EL (cell line): ENCODE results near the gene SMIM38.

Experiments used
- DNase-seq: peaks from one replicate; pipeline ENCODE4 v3.0.0-alpha.2; 2016

SMIM38 gene

DNA sequence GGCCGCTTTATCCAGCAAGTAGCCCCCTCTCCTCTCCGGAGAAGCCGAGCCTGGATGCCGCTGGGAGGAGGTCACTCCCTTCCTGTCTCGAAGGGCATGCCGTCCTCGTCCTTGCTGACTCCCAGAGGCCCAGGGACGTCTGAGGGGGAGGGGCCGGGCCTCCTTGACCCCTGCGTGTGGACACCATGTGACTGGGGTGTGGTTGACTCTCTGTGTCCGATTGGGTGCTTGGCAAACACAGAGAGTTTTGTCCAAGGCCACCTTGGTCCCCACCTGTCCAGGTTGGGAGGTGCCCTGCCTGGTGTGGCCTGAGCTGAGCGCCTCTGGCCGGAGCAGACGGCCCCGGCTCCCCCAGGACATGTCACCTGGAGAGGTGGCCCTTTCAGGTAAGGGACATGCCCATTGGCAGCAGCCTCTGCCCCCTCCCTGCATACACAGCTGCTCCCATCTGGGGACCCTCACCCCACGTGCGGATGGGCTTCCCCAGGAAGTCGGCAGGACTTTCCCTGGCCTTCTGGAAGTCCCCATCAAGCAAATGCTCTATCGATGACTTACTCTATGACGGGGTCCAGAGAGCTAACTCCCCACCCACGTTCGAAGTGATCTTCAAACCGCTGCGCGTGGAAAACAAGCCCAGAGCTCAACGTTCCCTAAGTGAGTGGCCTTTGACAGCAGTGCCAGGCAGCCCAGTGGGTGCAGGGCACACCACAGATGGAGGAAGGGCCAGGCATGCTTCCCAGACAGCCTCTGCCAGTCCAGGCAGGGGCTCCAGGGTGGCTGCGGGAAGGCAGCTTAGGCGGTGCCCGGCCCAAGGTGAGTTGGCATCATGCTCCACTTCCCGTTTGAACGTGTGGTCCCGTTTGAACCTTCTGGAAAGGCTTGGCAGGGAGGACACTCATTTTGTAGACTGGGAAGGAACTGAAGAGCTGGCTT lies at the start of gene SMIM38:
Gene SMIM38 (plus strand): TSS at position 634 of the 933 bp plus-strand sequence. CDS start 1,912 bp downstream, outside the sequence.
- DNase-seq = no peak

DNA sequence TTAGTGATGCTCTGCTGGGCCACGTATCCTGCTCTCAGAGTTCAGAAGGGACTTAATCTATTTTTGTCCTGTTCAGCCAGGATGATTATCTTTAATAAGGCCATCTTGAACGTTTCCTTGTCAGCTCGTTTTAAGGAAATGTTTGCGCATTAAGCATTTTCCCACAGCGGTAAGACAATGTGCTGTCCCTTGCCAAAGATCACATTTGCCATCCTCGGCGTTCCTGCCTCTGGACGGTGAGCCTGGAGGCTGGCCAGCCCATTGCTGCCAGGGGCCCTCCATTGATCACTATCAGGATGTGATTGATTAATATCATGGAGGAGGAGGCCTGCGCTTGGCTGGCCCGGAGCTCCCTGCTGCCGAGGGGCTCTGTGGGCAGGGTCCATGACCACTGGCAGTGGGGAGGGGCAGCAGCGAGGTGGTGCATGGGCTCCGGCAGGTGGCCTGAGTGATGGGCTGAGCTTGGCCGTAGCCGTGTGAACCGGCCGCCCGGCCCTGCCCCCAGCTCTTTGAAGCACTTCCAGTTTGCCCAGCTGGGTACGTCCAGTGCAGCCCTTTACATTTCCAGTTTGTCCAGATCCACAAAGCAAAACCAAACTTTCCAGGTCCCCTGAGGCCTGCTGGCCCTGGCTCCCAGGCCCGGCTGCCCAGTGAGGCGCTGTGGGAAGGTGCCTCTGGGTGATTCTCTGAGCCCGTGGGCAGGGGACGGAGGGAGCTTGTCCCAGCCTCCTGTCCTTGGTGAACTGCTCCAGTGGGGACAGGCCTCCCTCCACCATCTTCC lies 49.5 kb upstream of the SMIM38 start:
- no peak for DNase-seq

DNA sequence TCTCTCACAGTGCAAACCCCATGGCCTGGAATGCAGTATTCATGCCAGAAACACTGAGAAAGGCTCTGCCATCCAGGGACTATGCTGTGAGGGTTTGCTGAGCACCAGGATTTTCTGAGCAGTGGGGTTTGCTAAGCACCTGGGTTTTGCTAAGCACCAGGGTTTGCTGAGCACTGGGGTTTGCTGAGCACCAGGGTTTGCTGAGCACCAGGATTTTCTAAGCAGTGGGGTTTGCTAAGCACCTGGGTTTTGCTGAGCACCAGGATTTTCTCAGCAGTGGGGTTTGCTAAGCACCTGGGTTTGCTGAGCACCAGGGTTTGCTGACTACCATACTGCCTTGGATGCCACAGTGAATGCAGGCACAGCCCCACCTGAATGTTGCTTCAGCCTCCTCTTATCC lies 48.3 kb upstream of the SMIM38 start:
- no peak for DNase-seq

DNA sequence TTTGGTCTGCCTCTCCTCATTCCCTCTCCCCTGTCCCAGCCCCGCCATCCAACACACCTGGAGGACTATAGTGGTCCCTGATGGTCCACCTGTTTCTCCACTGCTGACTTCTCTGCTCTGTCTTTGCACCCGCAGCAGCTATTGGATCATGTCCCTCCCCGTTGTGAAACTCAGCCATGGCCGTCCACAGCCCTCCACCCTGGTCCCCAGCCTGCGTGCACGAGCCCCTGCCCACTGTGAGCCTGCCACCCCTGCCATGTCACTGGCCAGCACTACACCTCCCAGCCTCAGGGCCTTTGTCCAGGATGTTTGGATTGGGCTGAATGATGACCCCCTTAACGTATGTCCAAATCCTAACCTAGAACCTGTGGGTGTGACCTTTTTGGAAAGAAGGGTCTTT lies 47.7 kb upstream of the SMIM38 start:
- no peak for DNase-seq

DNA sequence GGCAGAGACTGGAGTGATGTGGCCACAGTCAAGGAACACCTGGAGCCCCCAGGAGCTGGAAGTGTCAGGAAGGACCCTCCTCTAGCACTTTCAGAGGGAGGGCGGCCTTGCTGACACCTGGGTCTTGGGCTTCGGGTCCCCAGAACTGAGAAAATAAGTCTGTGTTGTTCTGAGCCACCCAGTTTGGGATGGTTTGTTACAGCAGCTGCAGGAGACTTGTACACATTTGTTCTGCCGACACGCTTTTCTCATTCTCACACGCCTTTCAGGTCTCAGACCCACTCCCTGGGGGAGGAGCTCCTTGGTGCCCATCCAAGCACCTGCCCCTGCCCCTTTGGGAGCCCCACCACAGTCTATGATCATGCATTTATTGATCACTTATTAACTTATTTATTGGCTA lies 47.2 kb upstream of the SMIM38 start:
- no peak for DNase-seq

DNA sequence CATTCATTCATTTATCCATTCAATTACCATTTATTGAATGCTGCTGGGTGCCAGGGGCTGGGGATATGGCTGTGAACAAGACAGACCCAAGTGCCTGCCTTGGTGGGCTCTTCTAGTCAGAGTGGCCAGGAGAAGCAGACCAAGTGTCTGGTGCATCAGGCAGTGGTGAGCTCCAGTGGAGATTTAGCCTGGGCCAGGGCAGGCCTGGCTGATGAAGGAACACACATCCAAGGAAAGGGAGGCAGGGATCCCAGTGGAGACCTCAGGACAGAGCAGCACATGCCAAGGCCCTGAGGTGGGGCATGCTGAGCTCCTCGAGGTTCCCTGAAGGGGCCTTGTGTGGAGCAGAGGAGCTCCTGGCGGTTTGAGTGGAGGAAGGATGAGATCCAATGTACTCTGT lies 46.6 kb upstream of the SMIM38 start:
- DNase-seq = no peak

DNA sequence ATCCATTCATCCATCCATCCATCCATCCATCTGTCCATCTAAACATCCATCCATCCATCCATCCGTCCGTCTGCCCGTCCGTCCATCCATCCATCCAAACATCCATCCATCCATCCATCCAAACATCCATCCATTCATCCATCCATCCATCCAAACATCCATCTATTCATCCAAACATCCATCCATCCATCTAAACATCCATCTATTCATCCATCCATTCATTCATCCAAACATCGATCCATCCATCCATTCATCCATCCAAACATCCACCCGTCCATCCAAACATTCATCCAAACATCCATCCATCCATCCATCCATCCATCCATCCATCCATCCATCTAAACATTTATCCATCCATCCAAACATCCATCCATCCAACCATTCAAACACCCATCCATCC lies 45.3 kb upstream of the SMIM38 start:
- no peak for DNase-seq

DNA sequence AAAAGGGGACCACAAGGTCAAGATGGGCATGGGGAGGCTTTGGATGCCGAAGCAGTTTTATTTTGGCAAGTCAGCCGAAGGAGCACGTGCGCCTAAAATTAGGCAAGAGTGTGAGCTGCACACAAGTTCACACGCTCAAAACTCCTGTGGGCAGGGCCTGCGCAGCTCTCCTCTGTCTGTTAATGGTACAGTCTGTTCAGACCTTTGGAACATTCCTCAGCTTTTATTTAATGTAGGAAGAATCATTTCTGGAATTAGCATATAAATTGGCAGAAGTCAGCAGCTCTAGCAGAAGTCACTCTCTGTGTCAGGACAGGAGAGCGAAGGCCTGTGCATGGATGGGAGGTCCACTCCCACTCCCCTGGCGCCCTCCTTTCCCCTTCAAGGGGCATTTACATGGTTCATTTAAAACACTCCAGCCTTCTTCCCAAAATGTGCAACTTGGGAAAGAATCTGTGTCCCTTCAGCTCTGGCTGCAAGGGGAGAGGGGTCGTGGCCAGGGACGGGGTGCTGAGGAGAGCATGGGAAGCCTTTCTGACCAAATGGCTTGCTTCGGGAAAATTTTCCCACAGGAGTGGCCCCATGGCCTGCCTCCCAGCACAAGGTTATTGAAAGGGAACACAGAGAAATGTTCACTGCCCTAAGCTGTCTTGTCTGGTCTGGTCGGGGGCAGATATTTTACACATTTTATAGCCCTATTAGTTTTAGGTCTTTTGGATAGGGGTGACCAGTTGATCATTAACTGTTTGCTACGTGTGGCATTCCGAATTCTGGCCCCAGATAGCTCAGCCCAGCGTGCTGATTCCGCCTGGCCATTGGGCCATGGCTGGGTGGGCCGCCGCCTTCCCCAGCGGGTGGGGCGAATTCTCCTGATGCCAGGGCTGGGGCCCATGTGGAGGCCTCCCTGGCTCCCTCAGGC lies 43.9 kb upstream of the SMIM38 start:
- no peak for DNase-seq

DNA sequence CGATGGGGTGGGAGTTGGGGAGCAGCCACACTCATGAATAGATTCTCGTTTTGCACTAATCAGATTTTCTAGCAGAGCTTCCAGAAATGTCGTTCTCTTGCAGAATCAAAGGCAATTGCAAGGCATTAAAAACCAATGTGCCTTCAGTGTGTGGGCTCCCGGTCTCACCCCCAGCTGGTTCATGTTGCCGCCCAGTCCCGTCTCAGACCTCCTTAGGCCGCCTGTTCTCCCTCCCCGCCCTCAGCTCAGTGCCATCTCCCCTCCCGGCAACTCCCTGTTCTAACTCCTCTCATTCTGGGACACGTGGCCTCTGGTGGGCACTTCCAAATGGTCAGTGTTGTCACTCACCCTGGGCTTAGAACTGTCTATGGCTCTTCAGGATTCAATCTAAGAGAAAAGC lies 42.5 kb upstream of the SMIM38 start:
- DNase-seq = no peak

DNA sequence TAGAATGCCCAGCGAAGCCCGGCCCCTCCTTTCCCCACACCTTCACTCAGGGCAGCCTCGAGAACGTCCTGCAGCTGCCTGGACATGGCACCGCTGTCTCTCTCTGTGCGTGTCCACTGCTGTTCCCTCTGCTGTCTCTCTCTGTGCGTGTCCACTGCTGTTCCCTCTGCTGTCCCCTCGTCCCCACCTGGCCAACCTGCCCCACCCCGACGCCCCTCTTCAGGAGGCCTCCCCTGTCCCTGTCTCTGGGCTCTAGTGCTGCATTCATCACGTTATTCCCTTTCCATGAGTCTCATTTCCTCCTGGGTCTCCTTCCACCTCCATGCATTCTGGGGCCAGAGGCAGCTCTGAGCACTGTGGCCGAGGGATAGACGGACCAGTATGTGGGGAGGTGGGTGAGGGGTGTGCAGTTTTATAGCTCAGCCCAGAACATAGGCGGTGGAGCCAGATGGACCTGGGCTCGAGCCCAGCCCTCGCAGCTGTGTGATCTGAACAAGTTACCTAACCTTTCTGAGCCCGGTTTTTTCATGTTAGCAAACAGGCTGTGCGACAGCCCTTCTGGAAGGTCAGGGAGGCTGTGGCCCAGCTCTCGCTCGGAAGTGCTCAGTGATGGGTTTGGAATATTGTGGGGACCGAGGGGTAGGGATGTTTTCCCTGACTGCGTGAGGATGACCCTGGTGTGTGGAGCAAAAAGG lies 41.9 kb upstream of the SMIM38 start:
- no peak for DNase-seq

DNA sequence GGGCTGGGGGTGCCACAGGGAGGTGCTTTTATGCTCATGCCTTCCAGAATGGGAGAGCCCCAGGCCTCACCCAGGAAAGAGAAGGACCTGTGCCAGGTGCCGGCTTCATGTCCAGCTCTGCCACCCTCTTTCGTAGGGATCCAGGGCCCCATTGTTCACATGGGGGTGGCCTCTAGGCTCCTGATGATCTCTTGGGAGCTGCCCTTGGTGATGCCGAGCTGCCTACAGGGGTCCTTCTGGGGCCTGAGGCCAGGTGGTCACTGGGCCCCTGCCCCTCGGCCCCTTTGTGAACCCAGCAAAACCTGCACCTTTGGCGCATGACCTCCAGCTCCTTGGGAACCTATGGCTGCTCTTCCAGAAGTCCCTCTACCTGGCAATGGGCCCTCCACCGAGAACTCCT lies 41.4 kb upstream of the SMIM38 start:
- no peak for DNase-seq

DNA sequence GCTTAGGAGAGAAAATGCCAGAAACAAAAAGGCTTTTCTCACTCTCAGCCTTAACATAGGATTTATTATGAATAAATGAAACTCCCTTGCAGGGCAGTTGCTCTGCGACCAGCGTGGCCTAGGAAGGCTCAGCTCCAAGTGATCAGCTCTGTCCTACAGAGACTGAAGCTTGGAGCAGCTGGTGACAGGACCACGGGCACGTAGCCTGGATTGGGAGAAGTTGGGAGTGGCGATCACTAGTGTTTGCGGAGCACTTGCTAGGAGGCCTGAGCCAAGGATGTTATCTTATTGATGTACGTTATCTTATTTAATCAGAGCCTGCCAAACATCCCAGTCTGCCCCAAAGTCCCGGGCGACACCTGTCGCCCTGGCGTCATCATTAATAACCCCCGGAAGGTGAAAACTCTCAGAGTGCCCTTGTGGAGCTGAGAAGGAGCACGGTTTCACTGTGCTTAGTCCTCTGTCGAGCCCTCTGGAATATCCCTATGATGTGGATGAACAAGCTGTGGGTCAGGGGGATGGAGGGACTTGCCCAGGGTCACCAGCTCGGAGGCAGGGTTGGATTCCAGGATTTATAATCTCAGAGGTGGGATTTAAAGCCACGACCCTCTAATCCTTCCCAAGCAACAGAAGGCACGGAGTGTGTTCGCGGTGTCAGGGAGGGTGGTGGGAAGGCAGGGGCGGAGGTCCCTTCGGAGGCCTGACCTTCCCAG lies 40.8 kb upstream of the SMIM38 start:
- DNase-seq = no peak

DNA sequence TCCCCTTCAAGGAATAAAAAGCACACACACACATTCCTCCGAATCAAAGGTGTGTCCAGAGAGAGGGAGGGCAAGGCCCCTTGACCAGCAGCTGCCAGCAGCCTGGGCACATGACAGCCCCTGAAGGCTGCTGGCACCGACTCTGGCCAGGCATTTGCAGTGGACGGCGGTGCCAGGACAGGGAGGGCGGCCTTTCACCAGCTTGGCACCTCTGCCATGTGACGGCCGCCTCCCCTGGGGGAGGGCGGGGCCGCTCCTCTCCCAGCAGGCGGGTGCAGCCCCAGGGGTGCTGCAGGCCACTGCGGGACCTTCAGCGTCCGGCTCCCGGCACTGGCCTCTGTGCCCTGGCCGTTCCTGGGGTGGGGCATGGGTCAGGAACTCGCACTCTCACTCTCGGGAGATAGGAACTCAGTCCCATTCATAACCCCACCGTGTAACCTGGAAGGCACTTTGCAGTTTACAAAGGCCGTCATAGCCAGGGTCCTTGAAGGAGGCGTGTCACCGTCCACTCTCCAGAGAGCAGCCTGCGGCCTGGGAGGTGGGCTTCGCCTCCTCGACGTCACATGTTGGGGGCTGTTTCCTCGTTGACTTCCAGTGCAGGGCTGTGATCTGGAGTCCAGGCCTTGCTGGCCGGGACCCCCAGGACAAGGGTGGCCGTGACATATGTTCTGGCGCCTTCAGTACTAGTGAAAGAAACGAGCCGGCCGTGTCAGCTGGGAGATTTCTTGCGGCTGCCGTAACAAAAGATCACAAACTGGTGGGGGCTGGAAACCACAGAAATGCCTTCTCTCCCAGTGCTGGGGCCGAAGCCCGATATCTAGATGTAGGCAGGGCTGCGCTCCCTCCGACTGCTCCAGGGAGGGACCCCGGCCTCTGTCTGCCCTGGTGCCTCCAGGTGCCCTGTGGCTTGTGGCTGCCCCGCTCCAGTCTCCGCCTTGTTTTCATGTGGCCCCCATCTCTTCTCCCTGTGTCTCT lies 39.9 kb upstream of the SMIM38 start:
- no peak for DNase-seq

DNA sequence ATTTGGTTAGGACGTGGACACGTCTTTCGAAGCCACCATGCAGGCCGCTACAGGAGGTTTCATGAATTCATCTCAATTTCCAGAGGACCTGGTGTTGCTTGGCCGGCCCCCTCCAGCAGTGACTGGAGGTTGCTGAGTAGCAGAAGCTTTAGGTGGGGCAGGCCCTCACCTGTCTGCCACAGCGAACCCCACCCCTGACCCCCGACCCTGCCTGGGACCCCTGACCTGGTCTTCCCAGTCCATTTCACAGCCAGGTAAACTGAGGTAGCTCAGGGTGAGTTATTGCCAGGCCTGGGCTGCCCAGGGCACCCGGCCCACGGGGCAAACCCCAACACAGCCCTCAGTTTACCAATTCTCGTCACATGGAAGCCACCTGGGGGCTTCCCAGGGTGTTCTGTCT lies 39.1 kb upstream of the SMIM38 start:
- no peak for DNase-seq

DNA sequence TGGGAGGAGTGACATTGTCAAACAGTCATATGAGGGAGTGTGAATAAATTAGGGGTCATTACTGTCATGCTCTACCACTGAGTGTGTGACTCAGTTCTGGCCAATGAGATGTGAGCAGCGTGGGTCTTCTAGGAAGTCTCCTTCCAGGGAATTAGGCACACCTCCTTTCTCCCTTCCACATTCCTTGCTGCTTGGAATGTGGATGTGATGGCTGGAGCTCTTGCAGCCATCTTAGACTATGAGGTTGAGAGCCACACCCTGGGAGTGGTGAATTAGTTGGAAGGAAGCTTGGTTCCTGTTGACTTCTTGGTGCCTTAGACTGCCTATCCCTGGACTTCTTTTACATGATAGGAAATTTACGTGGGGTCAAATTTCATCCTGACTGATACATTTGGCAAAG lies 36.5 kb upstream of the SMIM38 start:
- no peak for DNase-seq

DNA sequence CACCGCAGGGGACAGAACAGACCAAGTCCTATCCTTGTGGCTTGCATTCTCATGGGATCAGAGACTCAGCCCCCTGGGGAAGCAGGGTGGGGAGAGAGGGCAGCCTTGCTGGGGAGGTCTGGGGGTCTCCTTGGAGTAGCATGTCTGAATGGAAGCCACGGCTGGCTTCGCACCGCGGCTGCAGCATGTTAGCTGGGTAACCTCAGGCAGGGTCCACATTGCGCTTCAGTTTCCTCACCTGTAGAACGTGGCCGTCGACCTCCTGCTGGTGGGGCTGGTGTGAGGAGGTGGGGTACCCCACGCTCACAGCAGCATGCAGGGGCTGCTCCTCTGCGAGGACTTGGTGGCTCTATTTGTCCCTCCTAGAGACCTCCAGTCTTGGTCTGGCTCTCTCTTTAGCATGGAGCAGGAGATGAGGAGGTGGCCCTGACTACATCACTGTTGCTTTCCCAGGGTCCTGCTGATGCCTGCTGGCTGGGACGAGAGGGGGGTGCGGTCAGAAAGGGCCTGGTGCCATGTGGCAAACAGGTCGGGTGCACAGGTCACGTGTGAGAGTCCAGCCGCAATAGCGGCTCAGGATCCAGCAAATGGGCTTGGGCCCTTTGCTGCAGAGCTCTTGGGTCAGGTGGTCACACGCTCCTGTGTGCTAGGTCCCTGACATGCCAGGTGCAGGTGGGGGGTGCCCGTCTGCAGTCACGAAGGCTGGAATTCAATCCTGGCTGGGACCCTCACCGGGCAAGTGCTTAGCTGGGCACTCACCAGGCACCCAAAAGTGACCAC lies 35.4 kb upstream of the SMIM38 start:
- no peak for DNase-seq

DNA sequence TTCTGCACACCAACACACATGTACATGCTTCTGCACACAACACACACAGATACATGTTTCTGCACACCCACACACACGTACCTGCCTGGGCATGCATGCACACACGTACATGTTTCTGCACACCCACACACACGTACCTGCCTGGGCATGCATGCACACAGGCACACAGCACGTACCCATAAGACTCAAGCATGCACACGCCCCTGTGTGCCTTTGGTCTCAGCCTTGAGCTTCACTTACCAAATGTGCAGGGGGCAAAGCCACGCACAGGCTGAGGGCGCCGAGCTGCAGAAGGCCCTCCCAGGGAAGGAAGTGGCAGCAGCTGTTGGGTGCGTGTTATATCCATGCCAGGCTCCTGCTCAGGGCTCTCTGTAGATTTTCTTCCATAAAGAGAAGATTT lies 34.7 kb upstream of the SMIM38 start:
- DNase-seq = no peak

DNA sequence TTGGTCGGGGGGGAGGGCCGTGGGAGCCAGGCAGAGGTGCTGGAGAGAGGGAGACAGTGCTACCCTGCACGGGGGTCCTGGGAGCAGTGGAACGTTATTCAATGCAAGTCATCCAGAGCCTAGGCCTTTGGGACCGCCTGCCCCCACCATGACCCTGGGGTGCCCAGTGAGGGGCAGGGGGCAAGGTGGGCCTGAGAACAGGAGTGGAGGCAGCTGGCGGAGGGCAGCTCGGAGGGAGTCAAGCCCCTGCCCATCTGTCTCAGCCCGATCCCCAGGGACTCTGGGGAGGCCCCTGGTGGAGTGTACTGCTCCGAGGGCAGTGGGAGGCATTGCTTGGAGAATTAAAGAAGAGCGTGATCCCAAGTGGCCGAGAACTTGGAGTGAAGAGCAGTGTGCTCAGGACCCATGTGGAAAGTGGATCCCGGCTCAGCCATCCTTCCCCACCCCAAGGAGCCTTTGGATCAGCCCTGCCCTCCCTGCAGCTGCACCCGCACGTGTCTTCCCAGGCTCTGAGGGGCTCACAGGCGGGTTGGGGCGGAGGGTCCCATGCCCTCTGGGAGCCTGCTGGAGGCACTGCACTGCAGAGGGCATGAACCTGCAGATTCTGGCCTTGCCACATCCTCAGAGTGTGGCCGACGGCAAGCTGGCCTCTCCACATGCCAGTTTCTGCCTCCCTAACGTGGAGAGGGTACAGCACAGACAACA lies 34.0 kb upstream of the SMIM38 start:
- DNase-seq = no peak

DNA sequence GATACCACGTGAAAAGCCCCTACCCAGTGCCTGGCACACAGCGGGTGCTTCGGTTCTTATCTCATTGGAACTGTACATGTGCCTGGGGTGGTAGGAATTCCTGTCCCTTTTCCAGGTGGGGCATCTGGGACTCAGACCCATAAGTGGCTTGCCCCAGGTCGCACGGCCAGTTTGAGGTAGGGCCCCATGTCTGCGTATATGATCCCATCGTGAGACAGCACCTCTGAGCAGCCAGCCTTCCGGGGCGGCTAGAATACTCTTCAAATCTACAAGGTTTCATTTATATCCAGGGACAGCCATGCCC lies 33.5 kb upstream of the SMIM38 start:
- no peak for DNase-seq
